Germinal center (tissue), 1 donor: ENCODE measurements around the gene DVL2.
A peak's percentile ranks its signal among the peaks of the same experiment; 100 is the strongest.

Source experiments
- DNase-seq: peaks from one replicate; pipeline ENCODE4 v3.0.0; 2012; ENCODE audit warnings: mixed read lengths, low spot score

Gene DVL2

DNA sequence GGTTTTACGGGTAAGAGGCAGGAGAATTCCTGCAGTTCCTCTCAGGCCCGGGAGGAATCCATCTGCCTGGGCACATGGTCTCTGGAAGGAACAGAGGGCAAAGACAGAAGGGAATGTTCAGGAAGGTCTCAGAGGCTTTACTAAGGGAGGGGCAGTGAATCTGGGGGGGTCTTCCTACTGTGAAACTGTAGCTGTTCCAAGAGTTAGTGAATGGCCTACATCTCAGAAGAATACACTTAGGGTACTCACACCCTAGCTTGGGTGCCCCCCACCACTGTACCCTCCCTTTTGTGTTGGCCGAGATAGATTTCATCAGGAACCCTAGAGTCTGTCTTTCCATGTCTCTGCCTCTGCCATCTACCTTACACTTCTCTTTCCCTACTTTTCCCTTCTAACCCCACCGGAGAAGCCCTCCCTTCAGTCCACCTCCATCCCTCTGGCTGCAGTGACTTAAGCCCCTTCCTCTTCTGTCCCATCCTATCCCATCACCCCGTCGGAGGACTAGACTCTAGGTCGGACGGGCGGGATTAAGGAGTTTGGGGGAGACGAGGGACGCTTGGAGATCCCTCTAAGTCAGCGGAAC, 15.0 kb downstream of the DVL2 start:
- no peak for DNase-seq

GRCh38 chr17:7218758-7219157, 15.6 kb downstream of the DVL2 start:
- no peak for DNase-seq

GRCh38 chr17:7218166-7218565, 16.2 kb downstream of the DVL2 start:
- no peak for DNase-seq

DNA sequence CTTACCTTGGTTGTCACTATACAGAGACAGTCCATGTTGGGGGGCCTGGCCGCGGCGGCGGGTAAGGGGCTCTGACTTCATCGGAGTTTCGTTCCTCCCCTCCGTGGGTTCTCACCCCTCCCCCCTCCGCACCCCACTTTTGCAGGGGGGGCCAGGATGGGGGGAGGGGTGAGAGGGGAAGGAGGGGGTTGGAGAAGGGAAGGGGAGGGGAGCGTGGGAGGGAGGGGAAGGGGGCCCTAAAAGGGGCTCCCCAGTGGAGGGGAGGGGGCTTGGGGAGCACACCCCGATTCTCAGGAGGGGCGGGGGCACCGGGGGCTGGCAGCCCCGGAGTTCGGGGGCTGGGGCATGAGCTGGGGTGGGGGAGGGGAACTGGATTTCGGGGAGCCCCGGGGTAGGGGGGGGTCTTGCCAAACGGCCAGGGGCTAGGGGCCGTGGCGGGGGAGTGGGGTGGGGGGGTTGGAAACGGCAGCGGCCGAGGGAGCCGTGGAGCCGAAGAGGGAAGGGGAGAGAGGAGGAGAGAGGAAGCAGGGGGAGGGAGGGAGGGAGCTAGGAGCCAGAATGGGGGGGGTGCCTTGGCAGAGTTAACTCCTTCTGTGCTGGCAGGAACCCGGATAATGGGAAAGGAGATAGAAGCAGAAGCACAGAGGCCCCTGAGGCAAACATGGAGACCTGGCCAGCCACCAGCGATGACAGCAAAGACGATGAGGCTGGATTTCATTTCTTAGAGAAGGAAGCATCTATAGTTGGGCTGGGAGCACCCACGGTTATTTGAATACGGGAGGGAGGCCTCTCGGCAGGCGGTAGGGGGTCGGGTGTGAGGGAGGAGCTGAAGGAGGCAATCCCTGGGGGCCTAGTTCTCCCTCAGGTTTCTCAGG, 17.0 kb downstream of the DVL2 start:
- DNase-seq: peak; percentile 51

DNA sequence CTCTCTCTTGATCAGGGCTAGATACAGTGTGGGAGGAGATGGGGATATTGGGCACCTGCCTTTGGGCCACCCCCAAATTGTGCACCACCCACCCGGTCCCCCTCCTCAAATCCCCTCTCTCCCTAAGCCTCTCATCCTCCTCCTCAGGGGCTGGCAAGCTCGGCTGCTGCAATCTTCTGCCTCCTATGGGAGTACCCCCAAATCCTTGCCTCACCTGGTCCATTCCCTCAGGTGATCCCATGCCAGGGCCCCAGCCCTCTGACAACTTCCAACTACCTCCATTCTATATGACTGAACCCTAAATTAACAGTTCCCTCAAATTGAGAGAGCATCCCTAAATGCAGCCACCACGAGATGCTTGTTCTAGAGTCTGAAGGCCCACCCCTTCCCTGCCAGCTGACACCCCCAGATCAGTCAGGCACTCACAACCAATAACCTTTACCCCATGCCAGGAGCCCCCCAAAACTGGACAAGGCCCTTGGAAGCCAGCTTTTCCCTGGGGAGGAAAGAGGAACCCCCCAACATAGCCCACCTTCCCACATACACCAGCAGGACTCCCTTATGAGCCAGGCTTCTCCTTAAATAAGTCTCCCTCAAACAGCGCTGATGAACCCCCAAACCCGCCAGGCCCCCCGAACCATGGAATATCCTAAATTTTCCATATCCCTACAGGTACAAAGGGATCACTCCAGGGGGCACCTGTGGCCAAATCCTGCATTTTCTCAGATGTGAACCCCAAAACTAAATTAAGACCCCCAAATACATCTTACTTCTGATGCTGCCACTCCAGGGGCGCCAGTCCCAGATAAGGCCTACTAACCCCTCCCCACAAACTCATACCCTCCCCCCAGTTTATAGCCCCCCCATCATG, 17.8 kb downstream of the DVL2 start:
- no peak for DNase-seq

DNA sequence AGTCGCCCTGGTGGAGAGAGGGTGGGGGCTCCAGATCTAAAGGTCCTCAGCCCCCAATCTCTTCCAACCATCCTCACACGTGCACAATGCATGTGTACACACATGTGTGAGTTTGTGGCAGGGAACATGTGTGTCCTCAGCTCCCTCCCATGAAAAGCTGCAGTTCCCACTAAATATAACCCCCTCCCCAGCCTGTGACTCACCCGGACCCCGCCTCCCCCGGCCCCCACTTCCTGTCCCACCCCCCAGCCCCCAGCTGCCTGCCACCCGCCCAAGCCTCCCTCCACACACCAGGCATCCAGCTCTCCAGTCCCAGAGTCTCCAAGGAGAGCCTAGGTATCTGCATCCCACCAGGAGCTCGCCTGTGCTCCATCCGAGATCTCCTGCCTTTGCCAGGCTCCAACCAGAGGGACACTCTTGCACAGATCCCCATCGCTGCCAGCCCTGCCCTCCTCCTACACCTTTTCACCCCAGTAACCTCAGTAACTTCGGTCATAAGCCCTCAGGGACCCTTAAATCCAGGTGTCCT, 18.6 kb downstream of the DVL2 start:
- DNase-seq: no peak

DNA sequence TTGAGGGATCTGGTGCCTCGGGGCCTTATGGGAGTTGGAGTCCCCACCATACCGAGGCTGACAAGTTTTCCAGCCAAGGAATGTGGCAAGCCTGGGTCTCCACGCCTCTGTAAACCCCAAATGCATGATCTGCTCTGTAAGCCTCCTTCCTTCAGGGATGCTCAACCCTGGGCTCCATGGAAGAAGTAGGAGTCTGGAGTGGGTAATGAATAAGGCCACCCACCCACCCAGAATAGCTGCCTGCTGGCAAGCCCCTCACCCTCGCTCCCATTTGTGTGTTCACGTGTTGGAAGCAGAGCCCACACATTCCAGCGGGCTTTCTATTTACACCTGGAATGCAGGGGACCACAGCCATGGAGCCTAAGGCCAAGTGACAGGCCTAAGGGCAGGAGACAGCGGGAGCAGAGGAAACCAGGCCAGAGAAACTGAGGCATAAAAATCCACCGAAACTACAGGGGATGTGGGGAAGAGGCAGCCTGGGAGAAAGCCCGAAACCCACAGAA, 19.1 kb downstream of the DVL2 start:
- DNase-seq: no peak

DNA sequence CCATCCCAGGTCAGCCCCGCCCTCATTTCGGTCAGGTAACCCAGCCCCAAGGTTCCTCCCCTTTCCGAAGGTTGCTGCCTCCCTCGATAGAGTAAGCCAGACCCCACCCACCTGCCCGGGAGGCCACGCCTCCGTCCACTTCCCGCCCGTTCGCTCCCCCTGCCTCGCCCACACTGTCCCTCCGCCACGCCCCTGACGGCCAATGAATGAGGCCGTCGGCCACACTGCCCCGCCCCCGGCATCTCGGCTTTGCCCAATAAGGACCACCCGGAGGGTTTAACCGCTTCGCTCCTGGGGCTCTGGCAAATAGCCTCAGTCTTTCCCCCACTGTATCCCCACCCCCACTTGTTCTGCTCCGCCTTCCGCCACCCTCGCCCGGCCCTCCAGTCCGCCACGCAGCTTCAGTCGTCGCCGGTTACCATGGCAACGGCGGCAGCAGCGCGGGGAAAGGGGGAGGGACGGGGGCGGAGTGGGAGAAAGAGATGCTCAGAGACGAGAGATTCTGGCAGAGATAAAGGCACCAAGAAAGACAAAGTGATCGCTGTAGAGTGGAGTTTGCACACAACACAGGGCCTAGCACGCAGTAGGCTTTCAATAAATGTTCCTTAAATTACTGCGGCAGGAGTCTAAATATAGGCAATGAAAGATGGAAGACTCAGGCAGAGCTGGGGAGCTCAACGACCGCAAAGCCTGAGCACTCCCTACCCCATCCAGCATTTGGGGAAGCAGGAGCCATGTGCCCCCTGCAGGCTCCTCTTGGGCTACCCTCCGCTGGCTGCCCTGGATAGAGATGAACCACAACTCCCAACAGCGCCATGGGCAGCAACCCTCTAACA, 19.8 kb downstream of the DVL2 start:
- DNase-seq: peak; percentile 97

DNA sequence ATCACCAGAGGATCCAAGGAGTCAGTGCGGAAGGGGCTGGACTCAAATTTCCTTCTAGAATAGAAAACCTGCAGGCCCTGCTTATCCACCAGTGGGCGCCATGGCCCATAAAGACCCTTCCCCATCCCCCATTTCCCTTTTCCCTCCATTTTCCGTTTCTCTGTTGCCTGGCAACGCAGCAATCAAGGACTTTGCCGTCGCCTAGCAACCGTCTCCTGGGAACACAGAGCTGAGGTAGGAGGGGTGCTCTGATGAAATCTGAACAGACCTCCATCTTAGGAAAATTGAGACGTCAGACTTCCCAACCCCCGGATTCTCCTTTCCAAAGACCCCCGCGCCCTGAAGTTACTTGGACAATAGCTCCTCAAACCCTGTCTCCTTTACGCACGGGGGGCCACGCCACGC, 20.4 kb downstream of the DVL2 start:
- DNase-seq: no peak

GRCh38 chr17:7211491-7212273, 22.6 kb downstream of the DVL2 start:
- DNase-seq: no peak

GRCh38 chr17:7208754-7209460, 25.4 kb downstream of the DVL2 start:
- no peak for DNase-seq

- no peak for DNase-seq
Observed at GRCh38 chr17:7208027-7208571, 26.2 kb downstream of the DVL2 start.

DNA sequence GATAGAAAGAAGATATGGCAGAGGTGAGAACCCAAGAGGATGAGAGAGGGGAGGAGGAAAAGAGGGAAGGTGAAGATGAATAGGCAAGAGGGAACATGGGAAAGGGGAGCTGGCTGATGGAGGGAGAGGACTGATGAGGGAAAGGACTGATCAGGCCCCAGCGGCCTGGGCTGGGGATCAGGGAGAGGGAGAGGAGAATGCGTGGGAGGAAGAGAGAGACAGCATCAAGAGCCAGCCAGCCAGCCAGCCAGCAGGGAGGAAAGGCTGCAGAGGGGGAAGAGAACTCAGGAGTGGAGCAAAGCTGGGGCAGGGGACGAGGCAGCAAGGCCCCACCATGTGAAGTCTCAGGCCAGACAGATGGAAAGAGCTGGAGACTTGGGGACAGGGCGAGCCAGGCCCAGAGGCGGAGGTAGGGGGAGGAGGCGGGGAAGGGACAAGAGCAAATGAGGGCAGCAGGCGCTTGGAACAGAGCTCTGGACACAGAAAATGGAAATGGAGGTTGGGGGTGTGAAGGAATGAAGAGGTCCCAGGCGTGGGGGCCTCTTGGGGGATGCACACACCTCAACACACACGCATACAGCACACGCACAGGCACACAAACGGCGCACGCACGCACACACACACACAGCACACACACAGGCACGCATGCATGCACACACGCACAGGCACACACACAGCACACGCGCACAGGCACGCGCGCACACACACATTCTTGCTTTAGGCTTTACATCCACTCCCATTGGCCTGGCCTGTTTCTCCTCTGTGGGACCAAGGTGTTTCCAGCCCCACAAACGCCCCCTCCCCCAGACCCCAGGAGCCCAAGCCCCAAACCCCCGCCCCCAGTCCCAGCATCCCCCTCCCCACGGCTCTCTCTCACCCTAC, 27.0 kb downstream of the DVL2 start:
- DNase-seq: no peak

DNA sequence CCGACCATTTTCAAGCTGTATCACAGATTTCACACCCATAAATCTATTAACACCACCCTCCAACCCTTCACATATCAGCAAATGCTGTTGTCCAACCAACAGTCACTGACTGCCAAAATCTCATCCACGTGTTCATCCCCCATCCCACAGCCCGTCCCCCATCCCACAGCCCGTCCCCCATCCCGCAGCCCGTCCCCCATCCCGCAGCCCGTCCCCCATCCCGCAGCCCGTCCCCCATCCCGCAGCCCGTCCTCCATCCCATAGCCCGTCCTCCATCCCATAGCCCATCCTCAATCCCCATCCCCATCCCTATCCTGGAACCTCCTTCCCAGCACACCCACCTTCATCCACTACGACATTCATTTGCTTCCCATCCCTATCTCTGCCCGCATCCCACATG, 28.8 kb downstream of the DVL2 start:
- no peak for DNase-seq

DNA sequence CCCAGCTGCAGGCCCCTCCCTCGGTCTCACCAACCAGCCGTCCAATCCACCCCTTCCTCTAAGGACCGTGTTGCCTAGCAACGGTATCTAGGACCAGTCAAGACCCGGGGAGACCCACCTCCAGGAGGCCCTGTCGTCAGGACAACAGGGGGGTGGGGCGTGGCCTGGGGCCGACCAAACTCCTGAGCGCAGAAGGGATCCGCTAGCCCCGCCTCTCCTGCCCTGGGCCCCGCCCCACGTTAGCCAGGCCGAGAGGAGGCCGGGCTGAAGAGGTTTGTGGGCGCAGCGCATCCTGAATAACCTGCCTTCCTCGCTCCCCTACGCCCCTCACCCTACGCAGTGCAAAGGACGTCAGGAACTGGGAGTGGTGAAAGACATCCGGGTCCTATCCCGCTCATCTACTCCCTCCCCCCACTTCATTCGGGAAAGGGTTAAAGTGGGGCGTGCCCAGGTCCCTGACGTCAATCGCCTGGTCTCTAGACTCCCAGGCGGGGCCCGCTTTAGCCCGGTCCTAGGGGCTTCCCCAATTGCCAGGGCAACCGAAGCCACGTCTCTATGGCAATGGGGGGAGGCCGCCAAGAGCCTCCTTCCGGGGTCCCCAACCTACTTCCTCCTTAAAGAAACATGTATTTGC, 29.4 kb downstream of the DVL2 start:
- peak; percentile 96 for DNase-seq

GRCh38 chr17:7204336-7204735, 30.0 kb downstream of the DVL2 start:
- peak; percentile 24 for DNase-seq

- DNase-seq: no peak
Observed at GRCh38 chr17:7203391-7203790, 30.9 kb downstream of the DVL2 start.
